ENCODE results near the gene MRPS9. TPM values are rescaled to one million over a fixed set of nuclear protein-coding genes. Genes with fewer than 3 reads are reported as not detected.
A peak's percentile ranks its signal among the peaks of the same experiment; 100 is the strongest.

The MRPS9 gene
- total and polyA plus RNA-seq, 2 of the 13 experiments (the other 11 are each of a cell fraction or from before 2014, with no cell fraction given), result 31.2 to 91.8 TPM

DNA sequence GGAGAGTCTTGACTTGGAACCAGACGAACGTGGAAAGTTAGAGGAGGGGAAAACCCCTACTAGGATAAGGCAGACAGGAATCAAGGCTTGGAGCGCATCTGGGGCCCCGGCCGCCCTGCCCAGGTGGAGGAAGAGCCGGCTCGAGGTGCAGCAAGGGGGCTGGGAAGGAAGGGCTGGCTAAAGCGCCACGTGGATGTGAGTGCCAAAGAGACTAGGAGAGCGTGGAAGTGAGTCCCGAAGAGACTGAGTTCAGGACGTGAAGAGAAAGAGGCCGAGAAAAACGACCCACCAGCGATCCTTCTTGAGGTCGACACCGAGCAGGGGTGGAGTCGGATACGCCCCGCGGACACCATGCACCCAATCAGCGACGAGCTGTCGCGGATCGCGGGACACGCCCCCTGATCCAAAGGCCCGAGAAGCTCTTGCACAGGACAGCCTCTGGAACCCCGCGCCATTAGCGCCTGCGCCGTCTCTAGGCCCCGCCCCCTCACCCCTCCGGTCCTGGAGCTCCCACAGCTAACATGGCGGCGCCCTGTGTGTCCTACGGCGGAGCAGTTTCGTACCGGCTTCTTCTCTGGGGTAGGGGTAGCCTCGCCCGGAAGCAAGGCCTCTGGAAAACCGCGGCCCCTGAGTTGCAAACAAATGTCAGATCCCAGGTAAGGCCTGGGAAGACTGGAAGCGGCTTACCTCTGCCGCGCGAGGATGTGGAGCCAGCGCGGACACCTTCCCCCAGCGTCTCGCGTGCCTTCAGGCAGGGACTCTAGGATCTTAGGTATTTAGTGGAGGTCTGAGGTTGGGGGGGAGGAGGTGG, at the start of gene MRPS9 (continued):
- TF ChIP-seq, protein P1, sequence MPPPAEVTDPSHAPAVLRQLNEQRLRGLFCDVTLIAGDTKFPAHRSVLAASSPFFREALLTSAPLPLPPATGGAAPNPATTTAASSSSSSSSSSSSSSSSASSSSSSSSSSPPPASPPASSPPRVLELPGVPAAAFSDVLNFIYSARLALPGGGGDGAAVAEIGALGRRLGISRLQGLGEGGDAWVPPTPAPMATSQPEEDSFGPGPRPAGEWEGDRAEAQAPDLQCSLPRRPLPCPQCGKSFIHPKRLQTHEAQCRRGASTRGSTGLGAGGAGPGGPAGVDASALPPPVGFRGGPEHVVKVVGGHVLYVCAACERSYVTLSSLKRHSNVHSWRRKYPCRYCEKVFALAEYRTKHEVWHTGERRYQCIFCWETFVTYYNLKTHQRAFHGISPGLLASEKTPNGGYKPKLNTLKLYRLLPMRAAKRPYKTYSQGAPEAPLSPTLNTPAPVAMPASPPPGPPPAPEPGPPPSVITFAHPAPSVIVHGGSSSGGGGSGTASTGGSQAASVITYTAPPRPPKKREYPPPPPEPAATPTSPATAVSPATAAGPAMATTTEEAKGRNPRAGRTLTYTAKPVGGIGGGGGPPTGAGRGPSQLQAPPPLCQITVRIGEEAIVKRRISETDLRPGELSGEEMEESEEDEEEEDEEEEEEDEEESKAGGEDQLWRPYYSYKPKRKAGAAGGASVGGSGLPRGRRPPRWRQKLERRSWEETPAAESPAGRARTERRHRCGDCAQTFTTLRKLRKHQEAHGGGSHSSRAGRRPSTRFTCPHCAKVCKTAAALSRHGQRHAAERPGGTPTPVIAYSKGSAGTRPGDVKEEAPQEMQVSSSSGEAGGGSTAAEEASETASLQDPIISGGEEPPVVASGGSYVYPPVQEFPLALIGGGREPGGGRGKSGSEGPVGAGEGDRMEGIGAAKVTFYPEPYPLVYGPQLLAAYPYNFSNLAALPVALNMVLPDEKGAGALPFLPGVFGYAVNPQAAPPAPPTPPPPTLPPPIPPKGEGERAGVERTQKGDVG (CRISPR knock-in tag; IDR thresholded peaks at IDR 0.05; ENCODE audit: borderline replicate concordance), result peak; percentile 82; the same call in 1 of the 2 replicates
- TF ChIP-seq HES4 (CRISPR knock-in tag; IDR thresholded peaks at IDR 0.05; ENCODE audit: borderline replicate concordance) (peak; percentile 22; the same call in 1 of the 2 replicates), ZNF235 (CRISPR knock-in tag; IDR thresholded peaks at IDR 0.05; ENCODE audit: borderline replicate concordance) (peak; percentile 69; the same call in 1 of the 2 replicates), ZMYM3 (CRISPR knock-in tag; IDR thresholded peaks at IDR 0.05) (0 out of 2 replicates have a peak, but pooled peaks have one; percentile 7), U2AF2 (IDR thresholded peaks at IDR 0.05; ENCODE audit: low read depth, low read length) (no peak), GLI4 (CRISPR knock-in tag; IDR thresholded peaks at IDR 0.05; ENCODE audit: borderline replicate concordance) (no peak; the same call in 1 of the 2 replicates), ZNF329 (CRISPR knock-in tag; IDR thresholded peaks at IDR 0.05; ENCODE audit: low read depth) (no peak), ZFP82 (CRISPR knock-in tag; IDR thresholded peaks at IDR 0.05; ENCODE audit: borderline replicate concordance) (peak; percentile 75; the same call in 1 of the 2 replicates), PTBP1 (IDR thresholded peaks at IDR 0.05; ENCODE audit: low read depth, low read length, poor library complexity, severe bottlenecking) (no peak), SMAD1 (CRISPR knock-in tag; IDR thresholded peaks at IDR 0.05; ENCODE audit: borderline replicate concordance, low read depth) (peak; percentile 46; the same call in 1 of the 2 replicates), HIVEP1 (CRISPR knock-in tag; IDR thresholded peaks at IDR 0.05) (peak; percentile 67), ZNF773 (CRISPR knock-in tag; IDR thresholded peaks at IDR 0.05; ENCODE audit: borderline replicate concordance) (0 out of 2 replicates have a peak, but pooled peaks have one; percentile 9), MAF1 (CRISPR knock-in tag; IDR thresholded peaks at IDR 0.05; ENCODE audit: borderline replicate concordance) (peak; percentile 48; the same call in 1 of the 2 replicates)
- TF ChIP-seq, protein P2, sequence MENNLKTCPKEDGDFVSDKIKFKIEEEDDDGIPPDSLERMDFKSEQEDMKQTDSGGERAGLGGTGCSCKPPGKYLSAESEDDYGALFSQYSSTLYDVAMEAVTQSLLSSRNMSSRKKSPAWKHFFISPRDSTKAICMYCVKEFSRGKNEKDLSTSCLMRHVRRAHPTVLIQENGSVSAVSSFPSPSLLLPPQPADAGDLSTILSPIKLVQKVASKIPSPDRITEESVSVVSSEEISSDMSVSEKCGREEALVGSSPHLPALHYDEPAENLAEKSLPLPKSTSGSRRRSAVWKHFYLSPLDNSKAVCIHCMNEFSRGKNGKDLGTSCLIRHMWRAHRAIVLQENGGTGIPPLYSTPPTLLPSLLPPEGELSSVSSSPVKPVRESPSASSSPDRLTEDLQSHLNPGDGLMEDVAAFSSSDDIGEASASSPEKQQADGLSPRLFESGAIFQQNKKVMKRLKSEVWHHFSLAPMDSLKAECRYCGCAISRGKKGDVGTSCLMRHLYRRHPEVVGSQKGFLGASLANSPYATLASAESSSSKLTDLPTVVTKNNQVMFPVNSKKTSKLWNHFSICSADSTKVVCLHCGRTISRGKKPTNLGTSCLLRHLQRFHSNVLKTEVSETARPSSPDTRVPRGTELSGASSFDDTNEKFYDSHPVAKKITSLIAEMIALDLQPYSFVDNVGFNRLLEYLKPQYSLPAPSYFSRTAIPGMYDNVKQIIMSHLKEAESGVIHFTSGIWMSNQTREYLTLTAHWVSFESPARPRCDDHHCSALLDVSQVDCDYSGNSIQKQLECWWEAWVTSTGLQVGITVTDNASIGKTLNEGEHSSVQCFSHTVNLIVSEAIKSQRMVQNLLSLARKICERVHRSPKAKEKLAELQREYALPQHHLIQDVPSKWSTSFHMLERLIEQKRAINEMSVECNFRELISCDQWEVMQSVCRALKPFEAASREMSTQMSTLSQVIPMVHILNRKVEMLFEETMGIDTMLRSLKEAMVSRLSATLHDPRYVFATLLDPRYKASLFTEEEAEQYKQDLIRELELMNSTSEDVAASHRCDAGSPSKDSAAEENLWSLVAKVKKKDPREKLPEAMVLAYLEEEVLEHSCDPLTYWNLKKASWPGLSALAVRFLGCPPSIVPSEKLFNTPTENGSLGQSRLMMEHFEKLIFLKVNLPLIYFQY (CRISPR knock-in tag; IDR thresholded peaks at IDR 0.05; ENCODE audit: borderline replicate concordance), result peak; percentile 32; the same call in 1 of the 2 replicates
- TF ChIP-seq, protein P3, sequence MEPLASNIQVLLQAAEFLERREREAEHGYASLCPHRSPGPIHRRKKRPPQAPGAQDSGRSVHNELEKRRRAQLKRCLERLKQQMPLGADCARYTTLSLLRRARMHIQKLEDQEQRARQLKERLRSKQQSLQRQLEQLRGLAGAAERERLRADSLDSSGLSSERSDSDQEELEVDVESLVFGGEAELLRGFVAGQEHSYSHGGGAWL (CRISPR knock-in tag; IDR thresholded peaks at IDR 0.05), result peak; percentile 72
- TF ChIP-seq, protein P4, sequence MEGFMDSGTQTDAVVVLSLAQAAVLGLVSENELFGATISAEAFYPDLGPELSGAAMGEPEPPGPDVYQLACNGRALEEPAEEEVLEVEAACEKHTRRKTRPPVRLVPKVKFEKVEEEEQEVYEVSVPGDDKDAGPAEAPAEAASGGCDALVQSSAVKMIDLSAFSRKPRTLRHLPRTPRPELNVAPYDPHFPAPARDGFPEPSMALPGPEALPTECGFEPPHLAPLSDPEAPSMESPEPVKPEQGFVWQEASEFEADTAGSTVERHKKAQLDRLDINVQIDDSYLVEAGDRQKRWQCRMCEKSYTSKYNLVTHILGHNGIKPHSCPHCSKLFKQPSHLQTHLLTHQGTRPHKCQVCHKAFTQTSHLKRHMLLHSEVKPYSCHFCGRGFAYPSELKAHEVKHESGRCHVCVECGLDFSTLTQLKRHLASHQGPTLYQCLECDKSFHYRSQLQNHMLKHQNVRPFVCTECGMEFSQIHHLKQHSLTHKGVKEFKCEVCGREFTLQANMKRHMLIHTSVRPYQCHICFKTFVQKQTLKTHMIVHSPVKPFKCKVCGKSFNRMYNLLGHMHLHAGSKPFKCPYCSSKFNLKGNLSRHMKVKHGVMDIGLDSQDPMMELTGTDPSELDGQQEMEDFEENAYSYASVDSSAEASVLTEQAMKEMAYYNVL (CRISPR knock-in tag; IDR thresholded peaks at IDR 0.05; ENCODE audit: borderline replicate concordance), result peak; percentile 68; the same call in 1 of the 2 replicates
- TF ChIP-seq, protein P5, sequence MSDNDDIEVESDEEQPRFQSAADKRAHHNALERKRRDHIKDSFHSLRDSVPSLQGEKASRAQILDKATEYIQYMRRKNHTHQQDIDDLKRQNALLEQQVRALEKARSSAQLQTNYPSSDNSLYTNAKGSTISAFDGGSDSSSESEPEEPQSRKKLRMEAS (IDR thresholded peaks at IDR 0.05), result peak; percentile 29

All from HepG2 (cell line).